Lower lobe of right lung (tissue), 2 donors: Measurements from ENCODE around the gene ZNF66. TPM values are rescaled to one million over a fixed set of nuclear protein-coding genes. Genes with fewer than 3 reads are reported as not detected.

ENCODE experiments used
- ATAC-seq, 2 donors: fragments of 200-7000 bp; cut with Tn5 transposase; one replicate each; pipeline ENCODE4 v1.9.1; 2020 to 2022; ENCODE audit warnings: mild to moderate bottlenecking in 2 of 2, moderate library complexity in 2 of 2
- DNase-seq: peaks from one replicate; pipeline ENCODE4 v3.0.0-alpha.2; 2020
- H3K27ac ChIP-seq: fragments of 200-600 bp; one replicate; pipeline ENCODE4 v1.8.0; 2022
- H3K27me3 ChIP-seq: fragments of 200-600 bp; one replicate; pipeline ENCODE4 v1.8.0; 2022; ENCODE audit warnings: low read depth
- H3K36me3 ChIP-seq: fragments of 200-600 bp; one replicate; pipeline ENCODE4 v1.8.0; 2022; ENCODE audit warnings: mild to moderate bottlenecking
- H3K4me1 ChIP-seq: fragments of 200-600 bp; one replicate; pipeline ENCODE4 v1.8.0; 2022
- H3K4me3 ChIP-seq: fragments of 200-600 bp; one replicate; pipeline ENCODE4 v1.8.0; 2022; ENCODE audit warnings: mild to moderate bottlenecking
- H3K9me3 ChIP-seq: fragments of 200-600 bp; one replicate; pipeline ENCODE4 v1.8.0; 2022
- intact Hi-C: fragments of 100-400 bp; cut with DNase I; formaldehyde crosslinking; loops from one replicate; pipeline ENCODE4 v1.11.0; 2022
- total RNA-seq: library from RNA; stranded (reverse); fragmentation: NEBNext Ultra II Directional; extraction: Animal tissue kit (Norgen Biotek cat#: 25700); gene quantifications from one replicate; pipeline ENCODE4 v1.2.1, GENCODE V29; 2021
- TF ChIP-seq, protein P1 (sequence below): fragments of 200-600 bp; IDR thresholded peaks from one replicate; pipeline ENCODE4 v1.8.0; 2022; ENCODE audit warnings: antibody characterized with exemption, mild to moderate bottlenecking
- donor health status: DM: no; HTN: yes; CAD: no; lungs with severe emphysema.

Gene ZNF66
- total RNA-seq, 1 donor from 2014 or later = 7.6 TPM

DNA sequence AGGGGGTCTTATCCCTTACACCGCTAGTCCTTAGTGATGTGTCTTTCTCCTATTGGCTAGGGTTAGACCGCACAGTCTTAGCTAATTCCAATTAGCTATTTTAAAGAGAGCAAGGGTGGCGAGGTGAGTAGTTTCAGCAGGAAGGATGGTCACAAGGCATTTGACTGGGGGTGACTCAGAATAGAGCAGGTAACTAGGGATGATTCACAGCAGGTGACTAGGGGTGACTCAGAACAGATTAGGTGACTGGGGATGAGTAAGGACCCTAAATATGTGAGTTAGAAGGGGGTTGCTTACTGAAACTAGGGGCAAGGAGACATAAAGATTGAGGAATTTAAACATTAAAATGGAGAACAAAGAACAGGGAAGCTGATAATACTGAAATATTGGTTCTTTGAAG is 64.3 kb downstream of the ZNF66 start:
- no peak for DNase-seq
- H3K9me3 ChIP-seq = peaks cover 67% of the 10 kb centered on the region
- H3K27ac ChIP-seq = no peak overlapping the region
- no peaks in the 10 kb centered on the region for H3K36me3 ChIP-seq
- no peaks in the 10 kb centered on the region for H3K4me1 ChIP-seq
- intact Hi-C loops = no loop called here
- TF ChIP-seq, protein P1, sequence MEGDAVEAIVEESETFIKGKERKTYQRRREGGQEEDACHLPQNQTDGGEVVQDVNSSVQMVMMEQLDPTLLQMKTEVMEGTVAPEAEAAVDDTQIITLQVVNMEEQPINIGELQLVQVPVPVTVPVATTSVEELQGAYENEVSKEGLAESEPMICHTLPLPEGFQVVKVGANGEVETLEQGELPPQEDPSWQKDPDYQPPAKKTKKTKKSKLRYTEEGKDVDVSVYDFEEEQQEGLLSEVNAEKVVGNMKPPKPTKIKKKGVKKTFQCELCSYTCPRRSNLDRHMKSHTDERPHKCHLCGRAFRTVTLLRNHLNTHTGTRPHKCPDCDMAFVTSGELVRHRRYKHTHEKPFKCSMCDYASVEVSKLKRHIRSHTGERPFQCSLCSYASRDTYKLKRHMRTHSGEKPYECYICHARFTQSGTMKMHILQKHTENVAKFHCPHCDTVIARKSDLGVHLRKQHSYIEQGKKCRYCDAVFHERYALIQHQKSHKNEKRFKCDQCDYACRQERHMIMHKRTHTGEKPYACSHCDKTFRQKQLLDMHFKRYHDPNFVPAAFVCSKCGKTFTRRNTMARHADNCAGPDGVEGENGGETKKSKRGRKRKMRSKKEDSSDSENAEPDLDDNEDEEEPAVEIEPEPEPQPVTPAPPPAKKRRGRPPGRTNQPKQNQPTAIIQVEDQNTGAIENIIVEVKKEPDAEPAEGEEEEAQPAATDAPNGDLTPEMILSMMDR = no peak
- H3K4me3 ChIP-seq = no peak overlapping the region
- no peaks in the 10 kb centered on the region for H3K27me3 ChIP-seq
- no peak for ATAC-seq

Other genes starting within 250 kb of the ZNF66 start
- 18.3 TPM for gene ZNF737, start 210.5 kb upstream of the ZNF66 start, total RNA-seq
- 14.0 TPM for gene ZNF626, start 114.7 kb upstream of the ZNF66 start, total RNA-seq
- 4.2 TPM for gene ZNF85, start 146.9 kb downstream of the ZNF66 start, total RNA-seq
- gene ZNF430, start 244.4 kb downstream of the ZNF66 start, total RNA-seq = 17.8 TPM